ENCODE data around the gene ENPP6. TPM values are rescaled to one million over a fixed set of nuclear protein-coding genes. Genes with fewer than 3 reads are reported as not detected.

ENPP6 gene
- not detected in 2 replicates for total RNA-seq
- long read RNA-seq, partial matches to known transcripts, result 0 of 1 reads
- long read RNA-seq, other reads (novel, unspliced or antisense), result 0 of 1 reads

DNA sequence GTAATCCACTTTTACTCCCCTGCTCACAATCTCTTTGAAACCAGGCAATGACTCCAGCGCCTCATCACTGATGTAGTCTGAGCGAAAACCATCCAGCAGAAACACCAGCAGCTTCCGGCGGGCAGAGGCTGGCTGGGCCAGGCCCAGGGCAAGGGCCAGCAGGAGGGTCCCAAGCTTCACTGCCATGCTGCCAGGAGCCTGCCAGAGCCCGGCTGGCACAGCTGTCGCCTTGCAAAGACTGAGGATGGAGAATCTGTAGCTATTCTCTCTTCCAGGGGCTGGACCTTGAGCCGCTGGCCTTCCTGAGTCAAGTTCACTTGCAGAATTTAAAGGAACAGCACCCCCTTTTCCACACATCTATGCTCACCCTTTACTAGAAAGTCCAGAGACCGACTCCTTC lies at the start of gene ENPP6:
TSS of gene ENPP6 (minus strand) at position 240 of the 400 bp plus-strand sequence. CDS start at position 186, 54 bp downstream.
- peaks cover 11% of the 10 kb centered on the region for H3K4me1 Mint-ChIP-seq (ENCODE audit: low read depth)
- no peaks in the 10 kb centered on the region for H3K9me3 Mint-ChIP-seq (ENCODE audit: low read depth)
- H3K27me3 Mint-ChIP-seq, result peaks cover 18% of the 10 kb centered on the region
- H3K36me3 Mint-ChIP-seq (ENCODE audit: insufficient read depth), result no peaks in the 10 kb centered on the region
- TF ChIP-seq CTCF (IDR thresholded peaks at IDR 0.05; ENCODE audit: unreplicated experiment), result no peak
- no peak within 1 kb of the TSS for H3K27ac Mint-ChIP-seq
- H3K4me3 Mint-ChIP-seq (ENCODE audit: low read depth), result no peak within 1 kb of the TSS
- no peak for DNase-seq (ENCODE audit: low spot score, unreplicated experiment)

GRCh38 chr4:184267206-184267608 lies 49.5 kb upstream of the ENPP6 start:
- Mint-ChIP-seq H3K36me3 (ENCODE audit: insufficient read depth) (no peaks in the 10 kb centered on the region), H3K4me1 (ENCODE audit: low read depth) (peaks cover 11% of the 10 kb centered on the region), H3K27me3 (peaks cover 7% of the 10 kb centered on the region), H3K9me3 (ENCODE audit: low read depth) (no peaks in the 10 kb centered on the region), H3K4me3 (ENCODE audit: low read depth) (no peak overlapping the region), H3K27ac (no peak overlapping the region)
- no peak for TF ChIP-seq CTCF (IDR thresholded peaks at IDR 0.05; ENCODE audit: unreplicated experiment)
- no peak for DNase-seq (ENCODE audit: low spot score, unreplicated experiment)

DNA sequence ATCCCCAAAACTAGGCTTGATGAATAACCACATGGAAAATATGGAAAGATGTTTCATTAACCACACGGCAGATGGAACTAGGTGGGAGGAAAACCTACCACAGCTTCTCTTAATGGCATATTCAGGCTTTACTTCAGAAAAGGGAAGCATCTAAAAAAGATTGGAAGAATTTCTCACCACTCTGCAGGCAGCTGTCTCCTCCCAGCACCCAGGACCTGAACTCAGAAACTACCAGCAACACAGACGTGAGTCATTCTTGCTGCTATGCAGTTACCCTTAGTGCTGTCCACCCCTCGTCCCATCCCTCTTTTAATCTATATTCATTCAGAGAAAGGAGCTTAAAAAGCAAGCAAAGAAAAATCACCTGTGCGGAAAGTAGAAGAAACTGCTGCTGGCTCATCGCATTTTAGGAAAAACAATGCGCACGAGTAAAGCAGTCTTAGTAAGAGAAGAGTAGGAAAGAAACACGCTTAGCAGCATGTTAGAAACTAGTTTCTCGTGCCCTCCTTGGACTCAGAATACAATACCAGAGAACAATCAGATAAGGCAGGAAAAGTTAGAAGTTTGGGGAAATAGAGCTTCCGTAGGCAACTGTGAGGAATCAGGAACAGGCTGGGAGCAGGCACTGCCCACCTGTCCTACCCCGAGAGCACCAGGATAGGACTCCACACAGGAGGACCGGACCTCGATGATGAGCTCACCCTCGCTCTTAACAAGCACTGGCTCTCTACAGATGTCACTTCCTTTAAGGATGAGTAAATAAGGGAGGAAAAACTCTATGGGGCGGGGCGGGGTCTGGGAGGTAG lies 48.1 kb upstream of the ENPP6 start:
- H3K4me1 Mint-ChIP-seq (ENCODE audit: low read depth), result peaks cover 10% of the 10 kb centered on the region
- no peaks in the 10 kb centered on the region for H3K9me3 Mint-ChIP-seq (ENCODE audit: low read depth)
- TF ChIP-seq CTCF (IDR thresholded peaks at IDR 0.05; ENCODE audit: unreplicated experiment), result no peak
- H3K27ac Mint-ChIP-seq, result no peak overlapping the region
- H3K36me3 Mint-ChIP-seq (ENCODE audit: insufficient read depth), result no peaks in the 10 kb centered on the region
- DNase-seq (ENCODE audit: low spot score, unreplicated experiment), result no peak
- H3K4me3 Mint-ChIP-seq (ENCODE audit: low read depth), result no peak overlapping the region
- H3K27me3 Mint-ChIP-seq, result peaks cover 7% of the 10 kb centered on the region

GRCh38 chr4:184263910-184264732 lies 46.4 kb upstream of the ENPP6 start:
- Mint-ChIP-seq H3K27me3 (peaks cover 7% of the 10 kb centered on the region), H3K4me1 (ENCODE audit: low read depth) (no peaks in the 10 kb centered on the region), H3K9me3 (ENCODE audit: low read depth) (no peaks in the 10 kb centered on the region), H3K4me3 (ENCODE audit: low read depth) (no peak overlapping the region), H3K27ac (no peak overlapping the region), H3K36me3 (ENCODE audit: insufficient read depth) (no peaks in the 10 kb centered on the region)
- peak; percentile 89 for DNase-seq (ENCODE audit: low spot score, unreplicated experiment)
- TF ChIP-seq CTCF (IDR thresholded peaks at IDR 0.05; ENCODE audit: unreplicated experiment), result peak; percentile 87

DNA sequence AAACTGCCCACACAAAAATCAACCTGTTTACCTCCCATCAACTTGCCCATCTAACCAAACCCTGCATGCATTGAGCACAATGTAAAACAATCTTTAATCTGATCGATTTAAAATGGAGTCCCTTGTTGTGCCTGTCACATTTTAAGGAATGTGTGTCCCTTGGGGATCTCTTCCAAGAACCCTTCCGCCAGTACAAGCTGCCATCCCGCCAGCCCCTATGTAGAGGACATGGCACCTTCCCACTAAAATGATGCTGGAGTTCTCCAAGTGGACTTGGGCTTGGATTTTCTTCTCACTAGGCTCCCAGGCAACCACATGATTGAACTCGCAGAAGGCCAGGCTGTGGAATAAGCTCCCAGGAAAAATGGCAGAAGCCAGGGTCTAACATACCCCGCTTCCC lies 45.8 kb upstream of the ENPP6 start:
- Mint-ChIP-seq H3K27ac (no peak overlapping the region), H3K36me3 (ENCODE audit: insufficient read depth) (no peaks in the 10 kb centered on the region), H3K4me1 (ENCODE audit: low read depth) (no peaks in the 10 kb centered on the region), H3K4me3 (ENCODE audit: low read depth) (no peak overlapping the region), H3K27me3 (peaks cover 7% of the 10 kb centered on the region), H3K9me3 (ENCODE audit: low read depth) (no peaks in the 10 kb centered on the region)
- no peak for DNase-seq (ENCODE audit: low spot score, unreplicated experiment)
- TF ChIP-seq CTCF (IDR thresholded peaks at IDR 0.05; ENCODE audit: unreplicated experiment), result no peak

Data from progenitor cell of endocrine pancreas (in vitro differentiated cells).